HG03196 (cell line): ENCODE data around the gene ANKRD1.
"Not testable (repeated sequence)": the region's sequence is repeated elsewhere in the genome, so short reads cannot be mapped to it uniquely, and the experiment has no call there.

ENCODE experiments used
- ATAC-seq: cut with Tn5 transposase; IDR thresholded peaks from one replicate; pipeline ENCODE4 v1.9.1; 2021; ENCODE audit not compliant: unreplicated experiment

The ANKRD1 gene

DNA sequence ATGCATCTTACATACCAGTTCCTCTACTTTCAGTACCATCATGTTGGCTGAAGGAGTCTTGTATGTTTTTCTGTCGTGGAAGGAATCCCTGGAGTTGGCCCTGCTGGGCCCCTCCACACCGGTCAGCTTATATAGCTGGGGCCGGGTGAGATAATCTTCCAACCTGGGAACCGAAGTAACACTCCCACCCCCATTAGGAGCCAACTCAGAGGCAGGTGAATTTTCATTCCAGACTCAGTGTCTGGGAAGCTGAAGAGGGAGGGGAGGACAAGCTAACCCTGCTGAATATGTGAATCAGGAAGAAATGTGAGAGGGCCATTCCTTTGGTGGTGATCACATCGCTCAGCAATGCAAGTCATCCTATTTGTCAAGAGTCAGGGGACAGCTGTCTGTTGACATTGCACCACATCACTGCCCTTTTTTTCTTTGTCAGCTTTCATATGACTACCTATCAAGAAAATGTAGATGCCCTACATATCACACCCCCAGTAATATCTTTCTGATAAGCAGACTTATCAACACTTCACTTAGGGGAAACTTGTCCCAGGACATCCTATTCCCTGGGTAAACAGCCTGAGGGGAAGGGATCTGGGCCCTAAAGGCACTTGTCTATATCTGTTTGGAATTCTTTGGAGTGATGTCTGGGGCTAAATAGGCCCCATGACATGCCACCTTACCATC, at the start of gene ANKRD1:
Gene ANKRD1, minus strand, starts transcription at position 102 of the 681 bp plus-strand sequence. Its CDS starts 60 bp downstream, at position 42.
- ATAC-seq: no peak

GRCh38 chr10:90969947-90970673, 49.2 kb upstream of the ANKRD1 start:
- no peak for ATAC-seq

DNA sequence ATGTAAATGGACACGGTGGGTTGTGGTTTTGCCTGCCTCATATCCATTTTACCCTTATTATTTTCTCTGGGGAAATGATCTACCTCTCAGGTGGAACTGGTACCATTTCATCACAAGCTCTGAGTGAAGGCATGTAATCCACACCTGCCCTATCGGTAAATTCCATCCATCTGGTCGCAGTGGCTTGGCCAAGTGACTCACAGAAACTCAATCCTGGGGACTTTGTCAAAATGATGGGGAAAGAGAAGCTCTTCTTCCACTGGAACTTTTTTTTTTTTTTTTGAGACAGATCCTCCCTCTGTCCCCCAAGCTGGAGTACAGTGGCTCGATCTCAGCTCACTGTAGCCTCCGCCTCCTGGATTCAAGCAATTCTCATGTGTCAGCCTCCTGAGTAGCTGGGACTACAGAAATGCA, 48.2 kb upstream of the ANKRD1 start:
- no peak for ATAC-seq

GRCh38 chr10:90968328-90969081, 47.6 kb upstream of the ANKRD1 start:
- ATAC-seq: no peak

DNA sequence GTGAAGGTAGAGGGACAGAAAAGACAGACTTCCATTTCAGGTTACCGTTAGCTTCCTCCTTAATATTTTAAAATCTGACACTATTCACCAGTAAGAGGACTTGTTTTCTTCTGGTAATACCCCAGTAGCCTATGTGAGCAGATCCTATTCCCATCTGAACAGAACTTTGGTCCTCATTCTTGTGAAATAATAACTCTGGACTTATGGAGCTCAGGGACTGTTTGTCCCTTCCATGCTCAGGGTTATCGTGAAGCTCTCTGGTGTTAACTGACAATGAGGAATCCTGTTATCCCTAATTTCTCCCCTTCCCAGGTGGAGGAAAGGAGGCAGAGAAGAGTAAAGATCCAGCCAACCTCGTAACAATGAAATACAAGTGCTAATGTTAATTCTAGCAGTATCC, 47.0 kb upstream of the ANKRD1 start:
- ATAC-seq: no peak

GRCh38 chr10:90966146-90966545, 45.3 kb upstream of the ANKRD1 start:
- ATAC-seq: no peak

DNA sequence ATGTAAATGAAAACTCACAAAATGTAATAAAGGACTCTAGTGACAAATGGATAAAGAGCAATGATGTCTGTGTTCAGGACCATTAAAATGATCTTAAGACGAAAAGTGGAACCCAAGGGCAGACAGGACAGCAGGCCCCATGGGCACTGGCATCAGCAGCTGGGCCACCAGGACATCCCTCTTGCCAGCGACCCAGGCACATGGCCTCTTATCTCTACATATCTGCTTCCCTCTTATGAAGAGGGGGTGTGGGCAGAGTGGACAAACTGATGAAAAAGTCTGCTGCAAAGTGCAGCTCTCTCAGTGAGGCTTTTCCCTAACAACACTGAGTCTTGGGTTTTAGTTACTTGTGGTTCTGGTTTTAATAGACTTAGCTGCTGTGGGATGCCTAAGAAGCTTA, 44.8 kb upstream of the ANKRD1 start:
- no peak for ATAC-seq

- ATAC-seq: no peak
Measured at GRCh38 chr10:90964781-90965465, 44.0 kb upstream of the ANKRD1 start.

- ATAC-seq: no peak
Measured at GRCh38 chr10:90963331-90963730, 42.4 kb upstream of the ANKRD1 start.

DNA sequence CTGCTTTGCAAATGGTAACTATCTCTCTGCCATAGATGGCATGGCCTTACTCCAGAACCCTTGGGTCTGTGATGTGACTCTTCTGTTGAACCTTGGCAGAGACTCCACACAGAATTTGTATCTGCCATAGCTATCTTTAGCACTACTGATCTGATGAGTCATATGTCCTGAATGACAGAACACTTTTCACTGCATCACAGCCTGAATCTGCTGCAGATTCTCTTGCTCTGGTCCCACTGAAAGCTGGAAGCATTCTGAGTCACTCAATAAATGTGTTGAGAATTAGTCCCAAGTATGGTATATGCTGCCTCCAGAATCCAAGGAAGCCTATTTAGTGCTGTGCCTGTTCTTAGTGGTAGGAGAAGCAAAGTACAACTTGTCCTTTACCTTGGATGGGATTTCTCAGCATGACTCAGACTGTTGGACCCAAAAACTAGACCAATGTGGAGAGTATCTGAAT, 39.5 kb upstream of the ANKRD1 start:
- ATAC-seq: peak; percentile 68

GRCh38 chr10:90959826-90960225, 38.9 kb upstream of the ANKRD1 start:
- ATAC-seq: peak; percentile 26

DNA sequence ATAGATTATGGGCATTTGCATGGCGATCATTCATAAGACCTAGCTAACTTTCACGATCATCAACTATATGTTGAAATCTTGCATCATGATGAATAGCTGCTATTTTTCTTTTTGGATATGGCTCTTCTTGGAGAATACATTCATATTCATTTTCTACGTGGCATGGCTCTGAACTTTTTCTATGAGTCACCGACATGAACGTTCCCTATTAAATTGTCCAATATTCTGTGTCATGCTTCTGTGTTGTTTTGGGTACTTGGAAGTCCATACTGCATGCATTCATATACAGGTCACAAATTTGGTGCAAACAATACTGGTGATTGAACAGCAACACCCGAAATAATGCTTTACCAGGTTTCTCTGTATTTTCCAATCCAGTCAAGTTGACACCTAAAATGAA, 37.9 kb upstream of the ANKRD1 start:
- no peak for ATAC-seq

DNA sequence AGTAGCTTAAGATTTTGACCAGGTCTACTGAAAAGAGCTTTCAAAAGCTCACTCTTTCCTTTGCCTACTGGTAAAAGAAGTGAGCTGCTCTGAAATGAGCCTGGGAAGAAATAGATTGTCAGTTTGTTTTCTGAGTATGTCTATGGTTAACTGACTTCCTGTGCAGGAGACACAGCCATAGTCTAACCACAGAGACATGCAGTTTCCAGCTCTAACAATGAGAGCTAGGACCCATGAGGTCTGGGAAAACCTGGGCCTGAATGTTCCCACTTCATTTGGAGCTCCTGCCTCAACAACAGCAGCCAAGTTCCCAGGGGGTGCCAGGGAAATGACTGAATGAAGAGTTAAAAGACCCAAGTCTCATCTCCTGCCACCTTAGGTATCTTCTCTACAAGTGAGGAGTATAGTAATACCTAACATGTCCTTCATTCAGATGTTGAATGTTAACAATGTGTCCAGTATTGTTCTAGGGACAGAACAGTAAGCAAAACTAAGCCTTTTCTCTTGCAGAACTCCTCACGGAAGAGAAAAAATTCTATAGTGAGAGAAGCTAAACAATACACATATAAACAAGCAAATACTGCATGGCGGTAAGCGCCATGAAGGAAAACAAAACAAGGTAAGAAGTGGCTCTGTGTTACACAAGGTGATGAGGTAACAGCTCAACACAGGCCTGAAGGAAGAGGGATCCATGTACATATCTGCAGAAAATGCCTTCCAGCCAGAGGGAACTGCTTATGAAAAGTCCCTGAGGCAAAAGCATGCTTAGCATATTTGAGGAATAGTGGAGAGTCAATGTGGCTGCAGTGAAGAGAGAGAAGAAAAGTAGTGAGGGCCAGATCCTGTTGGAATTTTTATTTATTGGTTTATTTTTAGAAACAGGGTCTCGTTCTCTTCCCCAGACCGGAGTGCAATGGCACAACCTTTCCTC, 26.4 kb upstream of the ANKRD1 start:
- ATAC-seq: peak; percentile 73

DNA sequence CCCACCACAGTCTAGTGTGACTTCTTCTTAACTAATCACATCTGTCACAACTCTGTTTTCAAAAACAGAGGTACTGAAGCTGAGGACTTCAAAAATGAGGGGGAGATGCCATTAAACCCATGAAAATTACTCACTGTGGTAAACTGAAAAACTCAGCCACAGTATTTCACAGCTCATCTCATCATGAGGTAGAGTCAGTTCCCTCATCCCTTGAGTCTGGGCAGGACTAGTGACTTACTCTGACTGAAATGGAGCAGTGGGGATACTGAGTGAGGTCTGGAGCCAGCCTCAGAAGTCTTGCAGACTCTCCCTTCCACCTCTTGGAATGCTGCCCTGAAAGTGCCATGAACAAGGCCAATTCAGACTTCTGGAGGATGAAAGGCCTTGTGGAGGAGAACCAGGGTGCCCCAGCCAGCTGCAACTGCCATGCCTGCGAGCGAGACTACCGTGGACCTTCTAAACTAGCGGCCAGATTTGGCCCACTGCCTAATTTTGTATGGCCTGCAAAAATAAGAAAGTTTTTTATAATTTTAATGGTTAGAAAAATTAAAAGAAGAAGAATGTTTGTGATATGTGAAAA, 24.7 kb upstream of the ANKRD1 start:
- no peak for ATAC-seq

- ATAC-seq: no peak
Measured at GRCh38 chr10:90944749-90945148, 23.9 kb upstream of the ANKRD1 start.

GRCh38 chr10:90942980-90943379, 22.1 kb upstream of the ANKRD1 start:
- not testable (repeated sequence) for ATAC-seq

DNA sequence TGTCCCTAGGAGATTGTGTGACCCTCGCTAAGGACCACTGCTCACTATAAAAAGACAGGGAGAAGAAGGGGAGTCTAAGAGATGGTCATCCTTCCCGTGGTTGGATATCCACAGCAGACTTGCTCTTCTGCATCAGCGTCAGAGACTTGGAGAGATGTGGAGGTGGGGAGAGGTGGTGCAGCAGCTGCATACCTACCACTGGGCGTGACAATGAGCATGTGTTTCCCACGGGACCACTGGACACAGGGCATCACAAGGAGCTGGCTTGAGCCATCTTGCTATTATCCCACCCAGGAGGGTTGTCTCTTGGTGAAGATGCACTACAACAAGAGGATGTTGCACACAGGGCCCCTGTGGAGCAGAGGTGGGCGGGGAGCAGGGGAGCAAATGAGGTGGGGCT, 18.8 kb upstream of the ANKRD1 start:
- no peak for ATAC-seq

DNA sequence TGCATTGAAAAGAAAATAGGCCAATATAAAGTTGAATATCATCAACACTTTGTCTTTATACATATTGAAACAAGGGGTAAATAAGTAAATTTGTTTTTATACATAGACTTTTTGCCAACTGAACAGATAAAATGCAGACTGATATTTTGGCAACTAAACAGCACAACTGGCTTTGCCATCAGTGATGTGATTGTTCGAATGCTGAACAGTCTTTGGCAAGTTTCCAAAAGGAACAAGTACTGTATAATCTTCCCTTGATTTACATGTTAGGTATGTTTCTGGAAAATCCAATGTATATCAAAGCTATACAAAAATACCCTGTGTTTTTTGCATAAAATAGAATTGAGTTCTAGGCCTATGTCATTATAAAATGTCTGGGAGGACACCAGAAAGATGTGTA, 18.2 kb upstream of the ANKRD1 start:
- no peak for ATAC-seq

GRCh38 chr10:90937645-90938258, 16.9 kb upstream of the ANKRD1 start:
- no peak for ATAC-seq
